Calu3 (cell line): ENCODE data around the gene KDM7A. TPM values are rescaled to one million over a fixed set of nuclear protein-coding genes. Genes with fewer than 3 reads are reported as not detected.
"Not testable (repeated sequence)": the region's sequence is repeated elsewhere in the genome, so short reads cannot be mapped to it uniquely, and the experiment has no call there.

ENCODE experiments used
- BruUV-seq: library from RNA; stranded (reverse); fragments of 400-500 nt; replicated peaks from 2 replicates; lab custom pipeline; 2021; lab: Mats Ljungman, UMichigan
- CTCF ChIA-PET: fragments of 300-600 bp; sonication (Branson Sonifier 250); formaldehyde crosslinking; loops from one replicate; lab custom pipeline; 2022; ENCODE audit warnings: antibody characterized with exemption; lab: Charles Lee
- DNase-seq: peaks from one replicate; pipeline ENCODE4 v3.0.0; 2022
- H3K27ac Mint-ChIP-seq: one replicate; pipeline ENCODE4 v1.8.0; 2022; ENCODE audit warnings: mixed read lengths; ENCODE audit not compliant: unreplicated experiment
- H3K27me3 Mint-ChIP-seq: one replicate; pipeline ENCODE4 v1.8.0; 2022; ENCODE audit warnings: mixed read lengths; ENCODE audit not compliant: unreplicated experiment
- H3K36me3 Mint-ChIP-seq: one replicate; pipeline ENCODE4 v1.8.0; 2022; ENCODE audit warnings: mild to moderate bottlenecking, moderate library complexity, mixed read lengths; ENCODE audit not compliant: insufficient read depth, unreplicated experiment
- H3K4me1 Mint-ChIP-seq: one replicate; pipeline ENCODE4 v1.8.0; 2022; ENCODE audit warnings: mild to moderate bottlenecking, low read depth, mixed read lengths; ENCODE audit not compliant: unreplicated experiment
- H3K4me3 Mint-ChIP-seq: one replicate; pipeline ENCODE4 v1.8.0; 2022; ENCODE audit warnings: mild to moderate bottlenecking, low read depth, moderate library complexity, mixed read lengths; ENCODE audit not compliant: unreplicated experiment
- H3K9me3 Mint-ChIP-seq: one replicate; pipeline ENCODE4 v1.8.0; 2022; ENCODE audit warnings: low read depth, mixed read lengths; ENCODE audit not compliant: unreplicated experiment
- CTCF ChIP-seq: fragments of 200-600 bp; IDR thresholded peaks from one replicate; pipeline ENCODE4 v1.8.0; 2022; ENCODE audit warnings: antibody characterized with exemption; ENCODE audit not compliant: unreplicated experiment
- intact Hi-C: fragments of 100-400 bp; cut with micrococcal nuclease; formaldehyde crosslinking; loops from one replicate; pipeline ENCODE4 v1.10.0; 2022; ENCODE audit not compliant: unreplicated experiment
- total RNA-seq: library from RNA; stranded (reverse); gene quantifications from 2 replicates; pipeline ENCODE4 v1.2.3, GENCODE V29; 2022

Gene KDM7A
- total RNA-seq, 1 experiment from 2014 or later, result 2.7 TPM

GRCh38 chr7:140170375-140170774 is 6.4 kb downstream of the KDM7A start:
- Mint-ChIP-seq H3K4me1 (peaks cover 5% of the 10 kb centered on the region), H3K27me3 (no peaks in the 10 kb centered on the region), H3K4me3 (no peak overlapping the region), H3K27ac (no peak overlapping the region), H3K9me3 (no peaks in the 10 kb centered on the region), H3K36me3 (peaks cover 4% of the 10 kb centered on the region)
- TF ChIP-seq CTCF, result no peak
- intact Hi-C loops, result loop anchor here (10.0 kb wide), 1 partner anchor 304 kb away; the partner anchor contains the start of gene MKRN1
- no TSS peak for BruUV-seq
- CTCF ChIA-PET, result no interaction called here
- no peak for DNase-seq

- TF ChIP-seq CTCF, result no peak
- CTCF ChIA-PET, result no interaction called here
- no peaks in the 10 kb centered on the region for H3K27me3 Mint-ChIP-seq
- no peak overlapping the region for H3K4me3 Mint-ChIP-seq
- H3K36me3 Mint-ChIP-seq, result no peaks in the 10 kb centered on the region
- no peak for DNase-seq
- BruUV-seq, result no TSS peak
- H3K4me1 Mint-ChIP-seq, result peaks cover 7% of the 10 kb centered on the region
- no peaks in the 10 kb centered on the region for H3K9me3 Mint-ChIP-seq
- intact Hi-C loops, result no loop called here
- no peak overlapping the region for H3K27ac Mint-ChIP-seq
These were observed 8.0 kb downstream of the KDM7A start for GRCh38 chr7:140168816-140169215.

- no peaks in the 10 kb centered on the region for H3K27me3 Mint-ChIP-seq
- H3K9me3 Mint-ChIP-seq, result no peaks in the 10 kb centered on the region
- no peak for DNase-seq
- peaks cover 14% of the 10 kb centered on the region for H3K4me1 Mint-ChIP-seq
- no peak overlapping the region for H3K4me3 Mint-ChIP-seq
- no peak for TF ChIP-seq CTCF
- no TSS peak for BruUV-seq
- no peaks in the 10 kb centered on the region for H3K36me3 Mint-ChIP-seq
- no peak overlapping the region for H3K27ac Mint-ChIP-seq
- CTCF ChIA-PET, result no interaction called here
- intact Hi-C loops, result no loop called here
These were observed 11.4 kb downstream of the KDM7A start for GRCh38 chr7:140165422-140165821.

GRCh38 chr7:140162081-140162480 is 14.7 kb downstream of the KDM7A start:
- H3K27me3 Mint-ChIP-seq, H3K4me3 Mint-ChIP-seq, H3K36me3 Mint-ChIP-seq, BruUV-seq, H3K9me3 Mint-ChIP-seq, DNase-seq, H3K27ac Mint-ChIP-seq, intact Hi-C loops: not testable (repeated sequence)
- peaks cover 19% of the 10 kb centered on the region for H3K4me1 Mint-ChIP-seq
- CTCF ChIA-PET, result interaction anchor here (1.0 kb wide), 1 partner anchor 14 kb away, joined by 3 read pairs; no protein-coding TSS in a partner anchor

GRCh38 chr7:140161047-140161446 is 15.7 kb downstream of the KDM7A start:
- no peak overlapping the region for H3K4me3 Mint-ChIP-seq
- H3K4me1 Mint-ChIP-seq, result peaks cover 19% of the 10 kb centered on the region
- H3K9me3 Mint-ChIP-seq, result no peaks in the 10 kb centered on the region
- H3K36me3 Mint-ChIP-seq, result no peaks in the 10 kb centered on the region
- TF ChIP-seq CTCF, result no peak
- DNase-seq, result no peak
- CTCF ChIA-PET, result no interaction called here
- no peak overlapping the region for H3K27ac Mint-ChIP-seq
- intact Hi-C loops, result no loop called here
- BruUV-seq, result no TSS peak
- H3K27me3 Mint-ChIP-seq, result no peaks in the 10 kb centered on the region
